Measurements from ENCODE around the gene RAB11A. TPM values are rescaled to one million over a fixed set of nuclear protein-coding genes. Genes with fewer than 3 reads are reported as not detected.

RAB11A gene
- total RNA-seq, 4 donors from 2014 or later, result 246 to 604 (median 518) TPM

- intact Hi-C loops (cut with DNase I), result no loop called here
- no peak for DNase-seq
- H3K27me3 ChIP-seq, result no peaks in the 10 kb centered on the region
- peaks cover 11 to 44% (median 16%) of the 10 kb centered on the region in 3 donors for H3K4me1 ChIP-seq
- H3K36me3 ChIP-seq, result no peaks in the 10 kb centered on the region
- WGBS, 2 donors, result 32 to 65% methylated on average over 4 of the region's 4 CpGs
- TF ChIP-seq CTCF (IDR thresholded peaks at IDR 0.05) (no peak), POLR2A (IDR thresholded peaks at IDR 0.05) (no peak)
- H3K27ac ChIP-seq, result peak overlapping the region; percentile 69 to 89 (median 82)
- H3K9me3 ChIP-seq, result no peaks in the 10 kb centered on the region
- peak overlapping the region in 1 of 4 donors; percentile 47 for H3K4me3 ChIP-seq
Measured at GRCh38 chr15:65833501-65834205, 35.6 kb upstream of the RAB11A start.

- Histone ChIP-seq H3K27me3 (no peaks in the 10 kb centered on the region), H3K27ac (peak overlapping the region in 1 of 4 donors; percentile 83), H3K4me1 (peaks cover 11 to 44% (median 16%) of the 10 kb centered on the region in 3 donors), H3K36me3 (no peaks in the 10 kb centered on the region), H3K4me3 (no peak overlapping the region), H3K9me3 (no peaks in the 10 kb centered on the region)
- WGBS, 2 donors, result 86 to 88% methylated on average over 5 to 8 of the region's 8 CpGs
- TF ChIP-seq POLR2A (IDR thresholded peaks at IDR 0.05) (no peak), CTCF (IDR thresholded peaks at IDR 0.05) (no peak)
- DNase-seq, result no peak
- intact Hi-C loops (cut with DNase I), result no loop called here
Measured at GRCh38 chr15:65834603-65835282, 34.5 kb upstream of the RAB11A start.

- WGBS, 2 donors, result 62 to 66% methylated on average over 4 of the region's 4 CpGs
- no peak overlapping the region for H3K4me3 ChIP-seq
- peak overlapping the region in 1 of 4 donors; percentile 10 for H3K27ac ChIP-seq
- DNase-seq, result no peak
- H3K36me3 ChIP-seq, result no peaks in the 10 kb centered on the region
- TF ChIP-seq CTCF (IDR thresholded peaks at IDR 0.05) (no peak), POLR2A (IDR thresholded peaks at IDR 0.05) (no peak)
- no peaks in the 10 kb centered on the region for H3K9me3 ChIP-seq
- intact Hi-C loops (cut with DNase I), result no loop called here
- H3K4me1 ChIP-seq, result peaks cover 11 to 44% (median 16%) of the 10 kb centered on the region in 3 donors
- no peaks in the 10 kb centered on the region for H3K27me3 ChIP-seq
Measured at GRCh38 chr15:65835447-65835846, 33.8 kb upstream of the RAB11A start.

DNA sequence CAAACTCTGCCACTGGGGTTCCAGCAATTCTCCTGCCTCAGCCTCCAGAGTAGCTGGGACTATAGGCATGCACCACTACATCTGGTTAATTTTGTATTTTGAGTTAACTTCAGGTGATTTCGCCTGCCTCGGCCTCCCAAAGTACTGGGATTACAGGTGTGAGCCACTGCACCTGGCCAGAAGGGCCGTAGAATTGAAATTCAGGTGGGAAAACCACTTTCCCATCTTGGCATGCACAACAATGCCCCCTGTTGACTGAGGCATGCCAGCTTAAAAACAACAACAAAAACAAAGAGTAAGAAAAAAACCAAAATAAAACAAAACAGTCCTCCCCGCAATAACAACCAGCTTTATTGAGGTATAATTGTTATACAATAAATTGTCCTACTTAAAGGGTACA, 32.6 kb upstream of the RAB11A start:
- H3K36me3 ChIP-seq, result no peaks in the 10 kb centered on the region
- no peak overlapping the region for H3K4me3 ChIP-seq
- DNase-seq, result no peak
- TF ChIP-seq POLR2A (IDR thresholded peaks at IDR 0.05) (no peak), CTCF (IDR thresholded peaks at IDR 0.05) (peak in 2 of 6 experiments; percentile 12 to 13)
- intact Hi-C loops (cut with DNase I), result no loop called here
- H3K4me1 ChIP-seq, result peaks cover 11 to 41% (median 16%) of the 10 kb centered on the region in 3 donors
- H3K27ac ChIP-seq, result no peak overlapping the region
- H3K27me3 ChIP-seq, result no peaks in the 10 kb centered on the region
- 88 to 89% methylated on average over 4 of the region's 4 CpGs for WGBS, 2 donors
- H3K9me3 ChIP-seq, result no peaks in the 10 kb centered on the region
